Stimulated activated CD4-positive, alpha-beta T cell treated with anti-CD3 and anti-CD28 coated beads, Interleukin-1b, Interleukin-23, amount 100 ng/mL, for 48 hours (primary cell): ENCODE measurements around the gene SCGB1D1.

ENCODE experiments used
- DNase-seq: peaks from one replicate; pipeline ENCODE4 v3.0.0-alpha.2; 2020

The SCGB1D1 gene

GRCh38 chr11:62190011-62190410 lies at the start of gene SCGB1D1:
SCGB1D1 (plus strand) TSS chr11:62190216; CDS start chr11:62190285, 69 bp downstream.
- no peak for DNase-seq

GRCh38 chr11:62140304-62141110 lies 49.5 kb upstream of the SCGB1D1 start:
- no peak for DNase-seq

GRCh38 chr11:62141111-62142042 lies 48.6 kb upstream of the SCGB1D1 start:
- no peak for DNase-seq

GRCh38 chr11:62142043-62142375 lies 48.0 kb upstream of the SCGB1D1 start:
- DNase-seq: no peak

GRCh38 chr11:62142921-62143320 lies 47.1 kb upstream of the SCGB1D1 start:
- no peak for DNase-seq

GRCh38 chr11:62143727-62144126 lies 46.3 kb upstream of the SCGB1D1 start:
- no peak for DNase-seq

GRCh38 chr11:62144641-62145255 lies 45.3 kb upstream of the SCGB1D1 start:
- no peak for DNase-seq

- no peak for DNase-seq
Measured at GRCh38 chr11:62145261-62145871, 44.6 kb upstream of the SCGB1D1 start.

GRCh38 chr11:62146476-62147200 lies 43.4 kb upstream of the SCGB1D1 start:
- DNase-seq: no peak

GRCh38 chr11:62147545-62147944 lies 42.5 kb upstream of the SCGB1D1 start:
- no peak for DNase-seq

GRCh38 chr11:62148271-62148980 lies 41.6 kb upstream of the SCGB1D1 start:
- DNase-seq: no peak

GRCh38 chr11:62149986-62150886 lies 39.8 kb upstream of the SCGB1D1 start:
- DNase-seq: no peak

- DNase-seq: no peak
Measured at GRCh38 chr11:62150887-62151736, 38.9 kb upstream of the SCGB1D1 start.

GRCh38 chr11:62151737-62152102 lies 38.3 kb upstream of the SCGB1D1 start:
- DNase-seq: no peak

GRCh38 chr11:62152245-62153086 lies 37.5 kb upstream of the SCGB1D1 start:
- no peak for DNase-seq

GRCh38 chr11:62153087-62153395 lies 37.0 kb upstream of the SCGB1D1 start:
- no peak for DNase-seq

- no peak for DNase-seq
Measured at GRCh38 chr11:62153617-62154016, 36.4 kb upstream of the SCGB1D1 start.

- no peak for DNase-seq
Measured at GRCh38 chr11:62157603-62158002, 32.4 kb upstream of the SCGB1D1 start.

- no peak for DNase-seq
Measured at GRCh38 chr11:62166371-62166770, 23.6 kb upstream of the SCGB1D1 start.
